IPS-18a (cell line): ENCODE results near the gene KIF26A.

ENCODE experiments used
- H3K27ac ChIP-seq: one replicate; pipeline ENCODE4 v1.5.1; 2013; ENCODE audit warnings: low read length
- H3K27me3 ChIP-seq: one replicate; pipeline ENCODE4 v1.6.1; 2013; ENCODE audit warnings: mild to moderate bottlenecking, low read length; ENCODE audit not compliant: control insufficient read depth, insufficient read depth
- H3K36me3 ChIP-seq: one replicate; pipeline ENCODE4 v1.6.1; 2013; ENCODE audit warnings: low read depth, low read length; ENCODE audit not compliant: control insufficient read depth
- H3K4me1 ChIP-seq: one replicate; pipeline ENCODE4 v1.6.1; 2013; ENCODE audit warnings: low read depth, low read length; ENCODE audit not compliant: control insufficient read depth
- H3K4me3 ChIP-seq: one replicate; pipeline ENCODE4 v1.5.1; 2013; ENCODE audit warnings: low read length
- H3K9ac ChIP-seq: one replicate; pipeline ENCODE4 v1.6.1; 2013; ENCODE audit warnings: mild to moderate bottlenecking, low read length, moderate library complexity
- H3K9me3 ChIP-seq: one replicate; pipeline ENCODE4 v1.6.1; 2013; ENCODE audit warnings: low read depth, low read length; ENCODE audit not compliant: control insufficient read depth

The KIF26A gene

GRCh38 chr14:104144911-104145825 is 6.8 kb downstream of the KIF26A start:
- H3K9ac ChIP-seq = no peak overlapping the region
- H3K27me3 ChIP-seq = no peaks in the 10 kb centered on the region
- H3K4me1 ChIP-seq = peaks cover 24% of the 10 kb centered on the region
- no peaks in the 10 kb centered on the region for H3K36me3 ChIP-seq
- H3K9me3 ChIP-seq = no peaks in the 10 kb centered on the region
- no peak overlapping the region for H3K27ac ChIP-seq
- H3K4me3 ChIP-seq = no peak overlapping the region

- Histone ChIP-seq H3K4me3 (no peak overlapping the region), H3K4me1 (peaks cover 23% of the 10 kb centered on the region), H3K36me3 (no peaks in the 10 kb centered on the region), H3K9me3 (no peaks in the 10 kb centered on the region), H3K27me3 (no peaks in the 10 kb centered on the region), H3K9ac (no peak overlapping the region), H3K27ac (no peak overlapping the region)
Measured at GRCh38 chr14:104145826-104146601, 7.6 kb downstream of the KIF26A start.

- peaks cover 25% of the 10 kb centered on the region for H3K4me1 ChIP-seq
- no peak overlapping the region for H3K27ac ChIP-seq
- no peaks in the 10 kb centered on the region for H3K36me3 ChIP-seq
- H3K27me3 ChIP-seq = no peaks in the 10 kb centered on the region
- no peak overlapping the region for H3K4me3 ChIP-seq
- no peak overlapping the region for H3K9ac ChIP-seq
- H3K9me3 ChIP-seq = no peaks in the 10 kb centered on the region
Measured at GRCh38 chr14:104146651-104147345, 8.4 kb downstream of the KIF26A start.

- Histone ChIP-seq H3K9me3 (no peaks in the 10 kb centered on the region), H3K36me3 (peaks cover 7% of the 10 kb centered on the region), H3K4me1 (peaks cover 25% of the 10 kb centered on the region), H3K27ac (no peak overlapping the region), H3K9ac (no peak overlapping the region), H3K4me3 (no peak overlapping the region), H3K27me3 (no peaks in the 10 kb centered on the region)
Measured at GRCh38 chr14:104147346-104148125, 9.1 kb downstream of the KIF26A start.

- peaks cover 12% of the 10 kb centered on the region for H3K36me3 ChIP-seq
- no peaks in the 10 kb centered on the region for H3K27me3 ChIP-seq
- H3K4me1 ChIP-seq = peaks cover 25% of the 10 kb centered on the region
- H3K9me3 ChIP-seq = no peaks in the 10 kb centered on the region
- H3K4me3 ChIP-seq = no peak overlapping the region
- H3K27ac ChIP-seq = no peak overlapping the region
- no peak overlapping the region for H3K9ac ChIP-seq
Measured at GRCh38 chr14:104148433-104149277, 10.3 kb downstream of the KIF26A start.

GRCh38 chr14:104149278-104149595 is 10.8 kb downstream of the KIF26A start:
- Histone ChIP-seq H3K36me3 (peaks cover 12% of the 10 kb centered on the region), H3K4me3 (no peak overlapping the region), H3K4me1 (peaks cover 25% of the 10 kb centered on the region), H3K9ac (no peak overlapping the region), H3K27ac (no peak overlapping the region), H3K27me3 (no peaks in the 10 kb centered on the region), H3K9me3 (no peaks in the 10 kb centered on the region)

- Histone ChIP-seq H3K27ac (no peak overlapping the region), H3K4me3 (no peak overlapping the region), H3K9me3 (no peaks in the 10 kb centered on the region), H3K36me3 (peaks cover 12% of the 10 kb centered on the region), H3K4me1 (peaks cover 25% of the 10 kb centered on the region), H3K9ac (no peak overlapping the region), H3K27me3 (no peaks in the 10 kb centered on the region)
Measured at GRCh38 chr14:104149617-104150135, 11.3 kb downstream of the KIF26A start.

- Histone ChIP-seq H3K36me3 (peaks cover 12% of the 10 kb centered on the region), H3K27ac (no peak overlapping the region), H3K27me3 (no peaks in the 10 kb centered on the region), H3K9ac (no peak overlapping the region), H3K9me3 (no peaks in the 10 kb centered on the region), H3K4me3 (no peak overlapping the region), H3K4me1 (peaks cover 25% of the 10 kb centered on the region)
Measured at GRCh38 chr14:104150136-104151025, 12.0 kb downstream of the KIF26A start.

GRCh38 chr14:104151026-104151381 is 12.6 kb downstream of the KIF26A start:
- peaks cover 25% of the 10 kb centered on the region for H3K4me1 ChIP-seq
- H3K36me3 ChIP-seq = peaks cover 12% of the 10 kb centered on the region
- no peak overlapping the region for H3K4me3 ChIP-seq
- no peak overlapping the region for H3K9ac ChIP-seq
- no peak overlapping the region for H3K27ac ChIP-seq
- no peaks in the 10 kb centered on the region for H3K9me3 ChIP-seq
- H3K27me3 ChIP-seq = no peaks in the 10 kb centered on the region
